Panc1 (cell line): ENCODE data around the gene KISS1R.

Source experiments
- CTCF ChIP-seq: fragments of 450-650 bp; IDR thresholded peaks from 2 replicates; pipeline ENCODE4 v1.5.1; 2017; ENCODE audit warnings: mild to moderate bottlenecking
- POLR2AphosphoS5 ChIP-seq: IDR thresholded peaks from 2 replicates; pipeline ENCODE4 v1.6.1; 2012; ENCODE audit warnings: mild to moderate bottlenecking, low read depth, low read length, moderate library complexity
- REST ChIP-seq, 2 experiments: IDR thresholded peaks; 2 replicates each; pipeline ENCODE4 v1.6.1; 2011 to 2012; ENCODE audit warnings: low read depth in 2 of 2, control low read depth in 1 of 2, low read length in 1 of 2, mild to moderate bottlenecking in 1 of 2, moderate library complexity in 1 of 2; ENCODE audit not compliant: insufficient read depth in 1 of 2
- SIN3A ChIP-seq: IDR thresholded peaks from 2 replicates; pipeline ENCODE4 v1.6.1; 2012; ENCODE audit warnings: low read depth, mild to moderate bottlenecking, low read length, moderate library complexity, borderline replicate concordance; ENCODE audit not compliant: insufficient read depth
- TCF7L2 ChIP-seq: IDR thresholded peaks from 2 replicates; pipeline ENCODE4 v1.6.1; 2011; ENCODE audit warnings: mild to moderate bottlenecking, low read depth, low read length, inconsistent platforms

GRCh38 chr19:939922-940321, 22.8 kb downstream of the KISS1R start:
- no peak for TF ChIP-seq CTCF
- no peak for TF ChIP-seq POLR2AphosphoS5
- no peak for TF ChIP-seq TCF7L2
- no peak for TF ChIP-seq REST (IDR thresholded peaks at IDR 0.05; ENCODE audit: insufficient read depth in 1 of 2, low read depth in 2 of 2, low read length in 1 of 2)
- TF ChIP-seq SIN3A: no peak
